ENCODE measurements around the gene ZBTB37. TPM values are rescaled to one million over a fixed set of nuclear protein-coding genes. Genes with fewer than 3 reads are reported as not detected.

Gene ZBTB37
- total RNA-seq, 1 experiment from 2014 or later, result 12.0 TPM

DNA sequence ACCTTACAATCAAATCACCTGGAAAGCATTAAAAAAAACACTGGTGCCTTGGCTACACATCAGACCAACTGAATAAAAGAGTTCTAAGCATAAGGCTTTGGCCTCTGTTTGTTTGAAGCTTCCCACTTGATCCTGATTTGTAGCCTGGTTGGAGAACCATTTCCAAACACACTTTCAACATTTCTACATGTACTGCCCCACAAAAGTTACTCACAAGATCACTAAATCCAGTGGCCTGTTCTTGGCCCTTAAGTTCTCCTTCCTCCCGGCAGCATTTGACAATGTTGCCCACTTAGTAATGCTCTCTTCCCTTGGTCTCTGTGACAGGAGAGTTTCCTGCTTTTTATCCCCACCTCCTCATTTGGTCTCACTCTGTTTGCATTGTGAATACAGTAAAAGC, 12.2 kb upstream of the ZBTB37 start:
- Histone ChIP-seq H2AK5ac (ENCODE audit: insufficient read length, low read length) (no peak overlapping the region), H2BK5ac (ENCODE audit: insufficient read length, low read length) (no peak overlapping the region), H4K91ac (ENCODE audit: insufficient read length, low read depth, low read length) (no peak overlapping the region), H4K20me1 (ENCODE audit: control insufficient read depth, insufficient read depth, insufficient read length) (no peaks in the 10 kb centered on the region), H2BK12ac (ENCODE audit: insufficient read length, low read depth, low read length) (no peak overlapping the region), H3K4me2 (ENCODE audit: insufficient read depth, insufficient read length, low read length) (no peak overlapping the region), H4K5ac (ENCODE audit: insufficient read length, low read depth, low read length) (no peak overlapping the region), H3K56ac (ENCODE audit: insufficient read length, low read depth, low read length) (no peak overlapping the region), H3K79me2 (ENCODE audit: insufficient read depth, low read length) (no peaks in the 10 kb centered on the region), H2BK120ac (ENCODE audit: low read depth, low read length, poor library complexity, severe bottlenecking) (no peak overlapping the region), H3K23me2 (ENCODE audit: insufficient read length, low read depth, low read length, poor library complexity, severe bottlenecking) (no peaks in the 10 kb centered on the region), H3K27ac (ENCODE audit: insufficient read length, low read depth, low read length) (no peak overlapping the region), H3K18ac (ENCODE audit: insufficient read length, low read depth, low read length) (no peak overlapping the region), H2BK20ac (ENCODE audit: low read depth, low read length, poor library complexity, severe bottlenecking) (no peak overlapping the region), H3K9me3 (ENCODE audit: control insufficient read depth, low read depth, low read length) (no peaks in the 10 kb centered on the region), H2AFZ (ENCODE audit: low read length) (no peak overlapping the region), H3K9ac (ENCODE audit: extremely low read depth, insufficient read length, low read length) (no peak overlapping the region), H3K4ac (ENCODE audit: low read depth, low read length) (no peak overlapping the region), H4K8ac (replicated peaks; ENCODE audit: insufficient read length, low read depth, low read length) (no peak overlapping the region), H3T11ph (ENCODE audit: low read length) (no peak overlapping the region), H3K4me1 (ENCODE audit: insufficient read depth, low read length) (no peaks in the 10 kb centered on the region; the same call in 1 of the 2 replicates), H3K79me1 (ENCODE audit: insufficient read depth, low read depth, low read length, poor library complexity, severe bottlenecking) (no peaks in the 10 kb centered on the region), H3K14ac (ENCODE audit: insufficient read depth, low read length) (no peak overlapping the region), H2BK15ac (ENCODE audit: low read depth, low read length) (no peak overlapping the region), H3K27me3 (ENCODE audit: insufficient read depth, low read length) (no peaks in the 10 kb centered on the region), H3K23ac (ENCODE audit: insufficient read length, low read depth, low read length) (no peak overlapping the region)
- no peaks in the 10 kb centered on the region for H3K9me3 Mint-ChIP-seq
- H3K36me3 Mint-ChIP-seq (ENCODE audit: insufficient read depth in 1 of 3, low read depth in 3 of 3), result peaks cover 27 to 68% (median 61%) of the 10 kb centered on the region in 3 experiments
- peak overlapping the region in 1 of 3 experiments; percentile 30; a peak in 1 of 7 replicates for H3K27ac Mint-ChIP-seq
- H3K4me3 Mint-ChIP-seq, result no peak overlapping the region
- no CpG with 5 or more reads among the region's 1 CpG for WGBS (ENCODE audit: extremely low coverage, insufficient read length, low lambda C conversion rate)
- TF ChIP-seq, protein P1, sequence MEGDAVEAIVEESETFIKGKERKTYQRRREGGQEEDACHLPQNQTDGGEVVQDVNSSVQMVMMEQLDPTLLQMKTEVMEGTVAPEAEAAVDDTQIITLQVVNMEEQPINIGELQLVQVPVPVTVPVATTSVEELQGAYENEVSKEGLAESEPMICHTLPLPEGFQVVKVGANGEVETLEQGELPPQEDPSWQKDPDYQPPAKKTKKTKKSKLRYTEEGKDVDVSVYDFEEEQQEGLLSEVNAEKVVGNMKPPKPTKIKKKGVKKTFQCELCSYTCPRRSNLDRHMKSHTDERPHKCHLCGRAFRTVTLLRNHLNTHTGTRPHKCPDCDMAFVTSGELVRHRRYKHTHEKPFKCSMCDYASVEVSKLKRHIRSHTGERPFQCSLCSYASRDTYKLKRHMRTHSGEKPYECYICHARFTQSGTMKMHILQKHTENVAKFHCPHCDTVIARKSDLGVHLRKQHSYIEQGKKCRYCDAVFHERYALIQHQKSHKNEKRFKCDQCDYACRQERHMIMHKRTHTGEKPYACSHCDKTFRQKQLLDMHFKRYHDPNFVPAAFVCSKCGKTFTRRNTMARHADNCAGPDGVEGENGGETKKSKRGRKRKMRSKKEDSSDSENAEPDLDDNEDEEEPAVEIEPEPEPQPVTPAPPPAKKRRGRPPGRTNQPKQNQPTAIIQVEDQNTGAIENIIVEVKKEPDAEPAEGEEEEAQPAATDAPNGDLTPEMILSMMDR (conservative IDR thresholded peaks at IDR 0.05), result no peak
- no peaks in the 10 kb centered on the region for H3K27me3 Mint-ChIP-seq (ENCODE audit: low read depth)
- H3K4me1 Mint-ChIP-seq, result peaks cover 9 to 10% of the 10 kb centered on the region in 2 experiments
- DNase-seq, result no peak
